ENCODE data around the gene GOT2. TPM values are rescaled to one million over a fixed set of nuclear protein-coding genes. Genes with fewer than 3 reads are reported as not detected.
A peak's percentile ranks its signal among the peaks of the same experiment; 100 is the strongest.
"Not testable (repeated sequence)": the region's sequence is repeated elsewhere in the genome, so short reads cannot be mapped to it uniquely, and the experiment has no call there.

Gene GOT2
- polyA plus RNA-seq, 4 donors: 48.4 to 108 (median 100) TPM

GRCh38 chr16:58727028-58727781, 6.9 kb downstream of the GOT2 start:
- no peak for DNase-seq (ENCODE audit: low read depth in 4 of 4, low spot score in 3 of 4)

GRCh38 chr16:58723109-58723508, 11.0 kb downstream of the GOT2 start:
- DNase-seq (ENCODE audit: low read depth in 4 of 4, low spot score in 3 of 4): no peak

- DNase-seq (ENCODE audit: low read depth in 4 of 4, low spot score in 3 of 4): no peak
These were observed 16.1 kb downstream of the GOT2 start for GRCh38 chr16:58717994-58718393.

GRCh38 chr16:58716468-58716867, 17.6 kb downstream of the GOT2 start:
- DNase-seq (ENCODE audit: low read depth in 4 of 4, low spot score in 3 of 4): no peak

GRCh38 chr16:58713742-58714141, 20.4 kb downstream of the GOT2 start:
- no peak for DNase-seq (ENCODE audit: low read depth in 4 of 4, low spot score in 3 of 4)

- peak in 2 of 4 donors; percentile 36 to 48 for DNase-seq (ENCODE audit: low read depth in 4 of 4, low spot score in 3 of 4)
These were observed 24.8 kb downstream of the GOT2 start for GRCh38 chr16:58709333-58709732.

GRCh38 chr16:58699151-58699550, 35.0 kb downstream of the GOT2 start:
- no peak for DNase-seq (ENCODE audit: low read depth in 4 of 4, low spot score in 3 of 4)

GRCh38 chr16:58695368-58695767, 38.7 kb downstream of the GOT2 start:
- no peak for DNase-seq (ENCODE audit: low read depth in 4 of 4, low spot score in 3 of 4)

GRCh38 chr16:58692450-58692849, 41.7 kb downstream of the GOT2 start:
- no peak for DNase-seq (ENCODE audit: low read depth in 4 of 4, low spot score in 3 of 4)

GRCh38 chr16:58686985-58687706, 47.0 kb downstream of the GOT2 start:
- DNase-seq (ENCODE audit: low read depth in 4 of 4, low spot score in 3 of 4): not testable (repeated sequence)

- DNase-seq (ENCODE audit: low read depth in 4 of 4, low spot score in 3 of 4): no peak
These were observed 49.0 kb downstream of the GOT2 start for GRCh38 chr16:58685084-58685449.

- peak; percentile 58 to 64 (median 63) for DNase-seq (ENCODE audit: low read depth in 4 of 4, low spot score in 3 of 4)
These were observed 49.6 kb downstream of the GOT2 start, which contains the start of gene SLC38A7 for GRCh38 chr16:58684354-58685083. SLC38A7 (minus strand) TSS chr16:58684770; CDS start chr16:58680126, 4,644 bp downstream.

GRCh38 chr16:58684001-58684353, 50.1 kb downstream of the GOT2 start:
- no peak for DNase-seq (ENCODE audit: low read depth in 4 of 4, low spot score in 3 of 4)

GRCh38 chr16:58679763-58680162, 54.4 kb downstream of the GOT2 start:
- no peak for DNase-seq (ENCODE audit: low read depth in 4 of 4, low spot score in 3 of 4)

- DNase-seq (ENCODE audit: low read depth in 4 of 4, low spot score in 3 of 4): no peak
These were observed 55.4 kb downstream of the GOT2 start for GRCh38 chr16:58678716-58679115.

GRCh38 chr16:58678269-58678668, 55.8 kb downstream of the GOT2 start:
- DNase-seq (ENCODE audit: low read depth in 4 of 4, low spot score in 3 of 4): no peak

GRCh38 chr16:58670946-58671583, 63.1 kb downstream of the GOT2 start:
- no peak for DNase-seq (ENCODE audit: low read depth in 4 of 4, low spot score in 3 of 4)

GRCh38 chr16:58670177-58670576, 63.9 kb downstream of the GOT2 start:
- no peak for DNase-seq (ENCODE audit: low read depth in 4 of 4, low spot score in 3 of 4)

- DNase-seq (ENCODE audit: low read depth in 4 of 4, low spot score in 3 of 4): no peak
These were observed 68.9 kb downstream of the GOT2 start for GRCh38 chr16:58665200-58665599.

- DNase-seq (ENCODE audit: low read depth in 4 of 4, low spot score in 3 of 4): peak; percentile 29 to 53 (median 42)
These were observed 72.8 kb downstream of the GOT2 start for GRCh38 chr16:58661199-58661830.
